Omental fat pad (tissue), 4 donors: Measurements from ENCODE around the gene MXD3. TPM values are rescaled to one million over a fixed set of nuclear protein-coding genes. Genes with fewer than 3 reads are reported as not detected.
"Not testable (repeated sequence)": the region's sequence is repeated elsewhere in the genome, so short reads cannot be mapped to it uniquely, and the experiment has no call there.

Experiments
- ATAC-seq: fragments of 150-250 bp; one replicate; pipeline ENCODE4 v1.9.1; 2016; ENCODE audit warnings: mild to moderate bottlenecking, moderate library complexity; ENCODE audit not compliant: low FRiP score
- DNase-seq: peaks from one replicate; pipeline ENCODE4 v3.0.0-alpha.2; 2019; ENCODE audit warnings: low spot score
- total RNA-seq, 4 donors: library from RNA; depleted of rRNA; stranded (reverse); fragments of >200 nt; gene quantifications; one replicate each; pipeline ENCODE4 v1.1.0, GENCODE V29; 2016
- TF ChIP-seq, protein P1 (sequence below), 3 donors: fragments of 450-650 bp; IDR thresholded peaks; one replicate each; pipeline ENCODE4 v1.5.1; 2016 to 2017; ENCODE audit warnings: antibody characterized with exemption in 3 of 3, mild to moderate bottlenecking in 3 of 3, moderate library complexity in 2 of 3

MXD3 gene
- total RNA-seq, 4 donors from 2014 or later: 3.5 to 26.8 (median 4.8) TPM

DNA sequence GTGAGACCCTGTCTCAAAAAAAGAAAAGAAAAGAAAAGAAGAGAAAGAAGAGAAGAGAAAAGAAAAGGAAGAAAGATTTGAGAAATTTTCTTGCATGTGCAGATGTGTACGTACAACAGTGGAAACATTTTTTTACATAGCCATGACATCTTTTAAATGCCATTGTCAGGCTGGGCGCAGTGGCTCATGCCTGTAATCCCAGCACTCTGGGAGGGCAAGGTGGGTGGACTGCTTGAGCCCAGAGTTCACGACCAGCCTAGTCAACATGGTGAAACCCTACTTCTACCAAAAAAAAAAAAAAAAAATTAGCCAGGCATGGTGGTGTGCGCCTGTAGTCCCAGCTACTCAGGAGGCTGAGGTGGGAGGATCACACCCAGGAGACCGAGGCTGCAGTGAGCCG lies 33.2 kb upstream of the MXD3 start:
- no peak for DNase-seq
- no peak for ATAC-seq
- TF ChIP-seq, protein P1, sequence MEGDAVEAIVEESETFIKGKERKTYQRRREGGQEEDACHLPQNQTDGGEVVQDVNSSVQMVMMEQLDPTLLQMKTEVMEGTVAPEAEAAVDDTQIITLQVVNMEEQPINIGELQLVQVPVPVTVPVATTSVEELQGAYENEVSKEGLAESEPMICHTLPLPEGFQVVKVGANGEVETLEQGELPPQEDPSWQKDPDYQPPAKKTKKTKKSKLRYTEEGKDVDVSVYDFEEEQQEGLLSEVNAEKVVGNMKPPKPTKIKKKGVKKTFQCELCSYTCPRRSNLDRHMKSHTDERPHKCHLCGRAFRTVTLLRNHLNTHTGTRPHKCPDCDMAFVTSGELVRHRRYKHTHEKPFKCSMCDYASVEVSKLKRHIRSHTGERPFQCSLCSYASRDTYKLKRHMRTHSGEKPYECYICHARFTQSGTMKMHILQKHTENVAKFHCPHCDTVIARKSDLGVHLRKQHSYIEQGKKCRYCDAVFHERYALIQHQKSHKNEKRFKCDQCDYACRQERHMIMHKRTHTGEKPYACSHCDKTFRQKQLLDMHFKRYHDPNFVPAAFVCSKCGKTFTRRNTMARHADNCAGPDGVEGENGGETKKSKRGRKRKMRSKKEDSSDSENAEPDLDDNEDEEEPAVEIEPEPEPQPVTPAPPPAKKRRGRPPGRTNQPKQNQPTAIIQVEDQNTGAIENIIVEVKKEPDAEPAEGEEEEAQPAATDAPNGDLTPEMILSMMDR (IDR thresholded peaks at IDR 0.05): no peak

DNA sequence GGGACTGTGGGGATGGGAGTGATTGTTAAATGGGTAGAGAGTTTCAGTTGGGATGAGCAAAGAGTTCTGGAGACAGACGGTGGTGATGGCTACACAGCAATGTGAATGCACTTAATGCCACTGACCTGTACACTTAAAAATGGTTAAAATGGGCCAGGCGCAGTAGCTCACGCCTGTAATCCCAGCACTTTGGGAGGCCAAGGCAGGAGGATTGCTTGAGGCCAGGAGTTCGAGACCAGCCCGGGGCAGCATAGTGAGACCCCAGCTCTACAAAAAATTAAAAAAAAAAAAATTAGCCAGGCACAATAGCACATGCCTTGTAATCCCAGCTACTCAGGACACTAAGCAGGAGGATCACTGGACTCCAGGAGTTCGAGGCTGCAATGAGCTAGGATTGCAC lies 32.1 kb upstream of the MXD3 start:
- no peak for ATAC-seq
- no peak for DNase-seq
- TF ChIP-seq, protein P1 (IDR thresholded peaks at IDR 0.05): no peak

DNA sequence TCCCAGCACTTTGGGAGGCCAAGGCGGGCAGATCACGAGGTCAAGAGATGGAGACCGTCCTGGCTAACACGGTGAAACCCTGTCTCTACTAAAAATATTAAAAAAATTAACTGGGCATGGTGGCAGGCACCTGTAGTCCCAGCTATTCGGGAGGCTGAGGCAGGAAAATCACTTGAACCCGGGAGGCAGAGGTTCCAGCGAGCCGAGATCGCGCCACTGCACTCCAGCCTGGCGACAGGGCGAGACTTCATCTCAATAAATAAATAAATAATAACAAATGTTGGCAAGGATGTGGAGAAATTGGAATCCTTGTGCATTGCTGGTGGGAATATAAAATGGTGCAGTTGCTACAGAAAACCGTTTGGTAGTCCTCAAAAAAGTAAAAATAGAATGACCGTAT lies 31.3 kb upstream of the MXD3 start:
- not testable (repeated sequence) for DNase-seq, ATAC-seq

DNA sequence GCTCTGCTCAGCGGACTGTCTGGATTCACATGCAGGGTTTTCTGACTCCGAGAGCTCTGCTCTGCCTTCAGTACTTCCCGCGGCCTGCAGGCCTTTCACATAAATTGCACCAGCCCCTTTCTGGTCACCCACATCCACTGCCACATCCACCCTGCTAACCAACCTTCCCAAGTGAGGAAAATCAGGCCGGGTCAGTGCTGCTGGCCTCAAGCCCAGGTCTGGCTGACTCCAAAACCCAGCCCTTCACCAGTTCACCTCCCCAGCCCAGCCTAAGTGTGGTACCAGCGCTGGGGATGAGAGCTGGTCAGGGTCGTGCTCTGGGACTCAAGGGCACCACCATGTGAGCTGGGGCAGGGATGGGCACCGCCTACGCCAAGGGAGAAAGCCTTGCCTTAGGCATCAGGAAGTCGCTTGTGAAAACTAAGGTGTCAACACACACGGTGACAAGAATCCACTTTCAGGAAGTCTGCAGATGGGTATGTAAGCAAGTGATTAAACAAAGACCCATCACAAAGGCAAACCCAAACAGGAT lies 27.5 kb upstream of the MXD3 start:
- no peak for DNase-seq
- TF ChIP-seq, protein P1 (IDR thresholded peaks at IDR 0.05): no peak
- ATAC-seq: no peak

DNA sequence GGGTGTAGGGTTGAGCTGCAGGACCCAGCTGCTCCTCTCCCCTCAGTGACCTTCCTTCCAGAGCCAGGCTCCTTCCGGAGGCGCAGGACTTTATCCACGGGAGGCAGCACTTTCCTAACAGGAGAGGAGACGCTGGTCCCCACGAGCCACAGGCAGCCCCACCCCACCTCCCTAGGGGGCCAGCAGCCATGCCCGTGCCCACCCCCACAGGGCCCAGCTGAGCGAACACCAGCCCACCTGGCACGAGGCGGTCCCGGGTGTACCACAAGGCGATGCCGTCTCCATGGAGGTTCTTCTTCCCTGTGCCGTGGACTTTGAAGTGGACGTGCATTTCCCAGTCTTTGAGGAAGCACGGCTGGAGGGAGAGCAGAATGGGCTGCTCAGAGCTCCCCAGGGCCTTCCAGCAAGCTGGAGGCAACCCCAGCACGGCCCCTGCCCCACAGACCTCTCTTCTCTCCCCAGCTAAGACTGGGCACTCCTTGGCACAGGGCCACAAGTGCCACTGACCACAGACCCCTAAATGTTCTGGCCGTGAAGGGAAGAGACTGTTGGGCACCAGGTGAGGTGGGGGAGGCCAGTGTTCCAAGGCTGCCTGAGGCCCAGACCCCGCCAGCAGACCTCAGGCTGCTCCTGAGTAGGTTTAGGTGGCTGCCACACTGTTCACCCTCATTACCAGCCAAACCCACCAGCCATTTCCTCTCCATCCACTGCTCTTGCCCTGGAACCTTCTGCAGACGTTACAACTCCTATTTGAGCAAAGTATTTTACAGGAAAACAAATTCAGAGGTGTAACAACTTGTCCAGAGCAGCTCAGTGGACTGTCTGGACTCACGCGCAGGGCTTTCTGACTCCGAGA lies 26.8 kb upstream of the MXD3 start:
- no peak for DNase-seq
- no peak for ATAC-seq
- TF ChIP-seq, protein P1 (IDR thresholded peaks at IDR 0.05): no peak

DNA sequence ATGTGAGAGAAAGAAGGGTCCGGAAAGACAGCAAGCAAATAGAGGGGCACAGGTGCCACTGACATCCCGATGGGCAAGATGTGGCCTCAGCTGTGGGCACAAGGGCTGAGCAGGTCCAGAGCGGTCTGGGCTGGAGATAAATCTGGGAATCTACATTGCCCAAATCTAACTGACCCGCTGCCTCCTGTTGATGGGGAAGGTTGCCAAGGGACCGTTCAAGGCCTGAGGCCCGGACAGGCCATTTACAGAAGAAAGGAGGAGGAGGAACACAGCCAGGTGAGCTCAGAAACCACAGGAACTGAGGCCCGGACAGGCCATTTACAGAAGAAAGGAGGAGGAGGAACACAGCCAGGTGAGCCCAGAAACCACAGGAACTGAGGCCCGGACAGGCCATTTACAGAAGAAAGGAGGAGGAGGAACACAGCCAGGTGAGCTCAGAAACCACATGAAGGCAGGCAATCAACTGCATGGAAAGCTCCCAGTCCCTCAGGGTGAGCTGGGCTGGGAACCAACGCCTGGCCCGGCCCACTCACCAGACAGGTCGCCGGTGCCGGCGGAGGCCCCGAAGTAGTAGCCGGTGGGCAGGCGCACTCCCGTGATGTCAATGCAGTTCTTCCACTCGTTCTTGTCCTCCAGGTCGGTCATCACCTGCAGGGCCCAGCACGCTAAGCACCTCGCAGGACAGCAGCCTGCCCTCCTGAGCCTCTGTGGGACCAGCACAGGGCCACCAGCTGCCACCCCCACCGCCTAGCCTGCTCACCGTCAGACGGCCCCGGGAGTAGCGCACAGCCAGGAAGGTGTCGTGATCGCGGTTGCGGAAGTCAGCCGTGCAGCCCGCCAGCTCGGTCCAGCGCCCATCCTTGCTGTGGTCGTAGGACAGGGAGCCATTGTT lies 25.2 kb upstream of the MXD3 start:
- TF ChIP-seq, protein P1 (IDR thresholded peaks at IDR 0.05): no peak
- ATAC-seq (no peak), DNase-seq (no peak)

DNA sequence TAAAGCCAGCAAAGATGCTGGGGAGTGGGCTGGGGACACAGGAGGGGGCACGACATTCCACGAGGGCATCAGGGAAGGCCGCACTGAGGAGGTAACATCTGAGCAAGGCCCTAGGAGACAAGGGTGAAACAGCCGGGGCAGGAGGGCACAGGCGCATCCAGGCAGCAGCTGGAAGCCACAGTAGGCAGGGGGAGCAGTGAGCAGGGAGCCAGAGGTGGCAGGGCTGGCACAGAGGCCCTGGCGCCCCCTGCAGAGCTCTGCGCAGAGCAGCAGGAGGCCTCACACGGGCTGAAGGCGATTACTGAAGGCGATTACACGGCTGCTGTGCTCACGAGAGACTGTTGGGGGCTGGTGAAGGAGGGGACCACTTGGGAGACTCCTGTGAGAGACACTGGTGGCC lies 24.4 kb upstream of the MXD3 start:
- no peak for ATAC-seq
- DNase-seq: no peak
- TF ChIP-seq, protein P1 (IDR thresholded peaks at IDR 0.05): no peak
